Measurements from ENCODE around the gene TNS3. TPM values are rescaled to one million over a fixed set of nuclear protein-coding genes. Genes with fewer than 3 reads are reported as not detected.

The TNS3 gene
- total and polyA plus RNA-seq, 9 of the 15 experiments (the other 6 are each of a cell fraction or from before 2014, with no cell fraction given) = 0.20 TPM; not detected in 8

- Histone ChIP-seq H3K9ac (ENCODE audit: insufficient read depth in 1 of 2, low read depth in 2 of 2, low read length in 2 of 2) (no peak overlapping the region), H4K20me1 (replicated peaks; ENCODE audit: control insufficient read depth, insufficient read depth, low read length) (no peaks in the 10 kb centered on the region), H3K4me2 (ENCODE audit: insufficient read depth, low read length) (no peak overlapping the region), H2AFZ (ENCODE audit: low read depth, low read length) (no peak overlapping the region), H3K79me2 (ENCODE audit: control insufficient read depth, insufficient read depth, low read length) (no peaks in the 10 kb centered on the region), H3K9me1 (ENCODE audit: control insufficient read depth, insufficient read depth, low read length) (no peaks in the 10 kb centered on the region), H3K36me3 (ENCODE audit: control insufficient read depth, insufficient read depth, low read length) (no peaks in the 10 kb centered on the region), H3K4me1 (replicated peaks in 1 of 2; ENCODE audit: control insufficient read depth in 2 of 2, insufficient read depth in 2 of 2, low read length in 2 of 2) (no peaks in the 10 kb centered on the region; a peak in 1 of 5 replicates), H3K9me3 (replicated peaks; ENCODE audit: control insufficient read depth, insufficient read depth, low read depth, low read length) (no peaks in the 10 kb centered on the region), H3K27me3 (ENCODE audit: control insufficient read depth in 2 of 2, insufficient read depth in 2 of 2, low read length in 2 of 2) (peaks cover 10 to 43% of the 10 kb centered on the region in 2 experiments), H3K27ac (ENCODE audit: extremely low read depth, low read depth, low read length) (no peak overlapping the region), H3K4me3 (no peak overlapping the region)
- DNase-seq (ENCODE audit: extremely low read depth in 1 of 4, low spot score in 3 of 4) (no peak), ATAC-seq (no peak), FAIRE-seq (no peak)
- BruUV-seq (replicated peaks) = no TSS peak
- CTCF ChIA-PET (ENCODE audit: low intra/inter-chr PET ratio) = no interaction called here
- intact Hi-C loops (cut with micrococcal nuclease) (no loop called here), in situ Hi-C loops (cut with MboI) (no loop called here)
- POLR2A ChIA-PET = interaction anchor here (0.7 kb wide), 1 partner anchor 262 kb away, joined by 3 read pairs; no protein-coding TSS in a partner anchor
- WGBS (ENCODE audit: insufficient coverage, low coverage, missing lambda C conversion rate) = 1% methylated on average over 11 of the region's 12 CpGs
- TF ChIP-seq ZNF280A (IDR thresholded peaks at IDR 0.05; ENCODE audit: low read depth, partially characterized antibody) = no peak
- no peak for TF ChIP-seq HNRNPL (IDR thresholded peaks at IDR 0.05; ENCODE audit: low read depth, low read length)
- no peak for TF ChIP-seq STAT6 (CRISPR knock-in tag; IDR thresholded peaks at IDR 0.05)
- TF ChIP-seq EP300 (IDR thresholded peaks at IDR 0.05; ENCODE audit: low read length) = no peak
- TF ChIP-seq GABPB1 (CRISPR knock-in tag; IDR thresholded peaks at IDR 0.05) = no peak
- no peak for TF ChIP-seq PHF8 (IDR thresholded peaks at IDR 0.05; ENCODE audit: borderline replicate concordance, low read length)
- TF ChIP-seq NFE2 (IDR thresholded peaks at IDR 0.05; ENCODE audit: low read depth) = no peak
- TF ChIP-seq SMARCC2 (IDR thresholded peaks at IDR 0.05; ENCODE audit: low read depth) = no peak
- no peak for TF ChIP-seq NCOA4 (IDR thresholded peaks at IDR 0.05; ENCODE audit: partially characterized antibody)
- no peak for TF ChIP-seq TCF15 (CRISPR knock-in tag; IDR thresholded peaks at IDR 0.05)
- TF ChIP-seq ZNF263 (CRISPR knock-in tag; IDR thresholded peaks at IDR 0.05; ENCODE audit: borderline replicate concordance) = no peak
- no peak for TF ChIP-seq NR2F6 (CRISPR knock-in tag; IDR thresholded peaks at IDR 0.05)
- TF ChIP-seq ZNF174 (CRISPR knock-in tag; IDR thresholded peaks at IDR 0.05) = no peak
- TF ChIP-seq PTRF (tag; IDR thresholded peaks at IDR 0.05) = no peak
- TF ChIP-seq THRA (IDR thresholded peaks at IDR 0.05) = no peak
These were observed 283.3 kb downstream of the TNS3 start for GRCh38 chr7:47298636-47299035.
